NCI-H128 (cell line): Measurements from ENCODE around the gene ASCC3.
"Not testable (repeated sequence)": the region's sequence is repeated elsewhere in the genome, so short reads cannot be mapped to it uniquely, and the experiment has no call there.

Source experiments
- DNase-seq: peaks from one replicate; lab custom pipeline; 2025; ENCODE audit not compliant: unreplicated experiment; lab: John Stamatoyannopoulos, UW

ASCC3 gene

GRCh38 chr6:100880853-100881706, at the start of gene ASCC3:
Gene ASCC3 (minus strand): TSS chr6:100881329. CDS start chr6:100867997, 13,332 bp downstream.
- peak; percentile 59 for DNase-seq

GRCh38 chr6:100925749-100926148, 44.6 kb upstream of the ASCC3 start:
- no peak for DNase-seq

GRCh38 chr6:100924534-100925227, 43.6 kb upstream of the ASCC3 start:
- DNase-seq, result no peak

GRCh38 chr6:100923481-100924165, 42.5 kb upstream of the ASCC3 start:
- no peak for DNase-seq

GRCh38 chr6:100920028-100920605, 39.0 kb upstream of the ASCC3 start:
- no peak for DNase-seq

- DNase-seq, result no peak
Observed at GRCh38 chr6:100918152-100918551, 37.0 kb upstream of the ASCC3 start.

- no peak for DNase-seq
Observed at GRCh38 chr6:100915876-100916275, 34.7 kb upstream of the ASCC3 start.

GRCh38 chr6:100913400-100914276, 32.5 kb upstream of the ASCC3 start:
- no peak for DNase-seq

- no peak for DNase-seq
Observed at GRCh38 chr6:100906325-100906724, 25.2 kb upstream of the ASCC3 start.

- DNase-seq, result no peak
Observed at GRCh38 chr6:100905067-100905466, 23.9 kb upstream of the ASCC3 start.

- no peak for DNase-seq
Observed at GRCh38 chr6:100904316-100904715, 23.2 kb upstream of the ASCC3 start.

GRCh38 chr6:100901582-100901981, 20.5 kb upstream of the ASCC3 start:
- no peak for DNase-seq

- no peak for DNase-seq
Observed at GRCh38 chr6:100899202-100899601, 18.1 kb upstream of the ASCC3 start.

GRCh38 chr6:100897671-100898070, 16.5 kb upstream of the ASCC3 start:
- no peak for DNase-seq

GRCh38 chr6:100893743-100894142, 12.6 kb upstream of the ASCC3 start:
- DNase-seq, result no peak

- no peak for DNase-seq
Observed at GRCh38 chr6:100892693-100893092, 11.6 kb upstream of the ASCC3 start.

GRCh38 chr6:100892116-100892515, 11.0 kb upstream of the ASCC3 start:
- DNase-seq, result no peak

GRCh38 chr6:100891079-100891478, 9.9 kb upstream of the ASCC3 start:
- DNase-seq, result no peak

GRCh38 chr6:100890646-100891045, 9.5 kb upstream of the ASCC3 start:
- DNase-seq, result not testable (repeated sequence)

- DNase-seq, result no peak
Observed at GRCh38 chr6:100889351-100889750, 8.2 kb upstream of the ASCC3 start.
